ENCODE measurements around the gene GALNT18.

DNA sequence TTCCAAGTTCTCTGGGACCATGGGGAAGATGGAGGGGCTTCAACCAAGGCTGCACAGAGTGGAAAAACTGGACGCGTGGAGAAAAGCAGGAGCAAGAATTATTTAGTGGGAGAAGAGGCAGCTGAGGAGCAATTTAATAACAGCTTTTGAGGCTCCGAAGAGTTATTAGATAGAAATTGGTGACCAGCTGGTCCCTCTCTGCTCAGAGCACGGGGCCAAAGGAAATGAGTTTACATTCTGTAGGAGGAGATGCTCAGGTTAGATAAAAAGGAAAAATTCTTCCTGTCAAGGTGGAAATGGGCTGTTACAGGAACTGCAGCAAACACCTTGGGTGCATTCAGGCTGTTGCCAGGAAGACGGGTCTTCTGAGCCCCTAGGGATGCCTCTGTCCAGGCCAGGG is 47.0 kb upstream of the GALNT18 start:
- TF ChIP-seq, protein P1, sequence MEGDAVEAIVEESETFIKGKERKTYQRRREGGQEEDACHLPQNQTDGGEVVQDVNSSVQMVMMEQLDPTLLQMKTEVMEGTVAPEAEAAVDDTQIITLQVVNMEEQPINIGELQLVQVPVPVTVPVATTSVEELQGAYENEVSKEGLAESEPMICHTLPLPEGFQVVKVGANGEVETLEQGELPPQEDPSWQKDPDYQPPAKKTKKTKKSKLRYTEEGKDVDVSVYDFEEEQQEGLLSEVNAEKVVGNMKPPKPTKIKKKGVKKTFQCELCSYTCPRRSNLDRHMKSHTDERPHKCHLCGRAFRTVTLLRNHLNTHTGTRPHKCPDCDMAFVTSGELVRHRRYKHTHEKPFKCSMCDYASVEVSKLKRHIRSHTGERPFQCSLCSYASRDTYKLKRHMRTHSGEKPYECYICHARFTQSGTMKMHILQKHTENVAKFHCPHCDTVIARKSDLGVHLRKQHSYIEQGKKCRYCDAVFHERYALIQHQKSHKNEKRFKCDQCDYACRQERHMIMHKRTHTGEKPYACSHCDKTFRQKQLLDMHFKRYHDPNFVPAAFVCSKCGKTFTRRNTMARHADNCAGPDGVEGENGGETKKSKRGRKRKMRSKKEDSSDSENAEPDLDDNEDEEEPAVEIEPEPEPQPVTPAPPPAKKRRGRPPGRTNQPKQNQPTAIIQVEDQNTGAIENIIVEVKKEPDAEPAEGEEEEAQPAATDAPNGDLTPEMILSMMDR (conservative IDR thresholded peaks at IDR 0.05): no peak
- TF ChIP-seq ZFX (IDR thresholded peaks at IDR 0.05): no peak
